K562 (cell line): Measurements from ENCODE around the gene ATXN1L. TPM values are rescaled to one million over a fixed set of nuclear protein-coding genes. Genes with fewer than 3 reads are reported as not detected.

ENCODE experiments used
- ATF4 ChIP-seq: fragments of 450-650 bp; formaldehyde crosslinking; IDR thresholded peaks from 2 replicates; pipeline ENCODE4 v1.4.0; 2022; ENCODE audit warnings: mild to moderate bottlenecking, moderate library complexity
- C11orf30 ChIP-seq: fragments of 450-650 bp; IDR thresholded peaks from 2 replicates; pipeline ENCODE4 v1.6.1; 2016; ENCODE audit warnings: low read depth, mild to moderate bottlenecking
- EP300 ChIP-seq: IDR thresholded peaks from 2 replicates; pipeline ENCODE4 v1.6.1; 2012; ENCODE audit warnings: low read length, improper control_type of control experiment
- HOXB6 ChIP-seq: fragments of 250-450 bp; sonication (Bioruptor Pico); IDR thresholded peaks from 2 replicates; pipeline ENCODE4 v1.5.1; 2022; ENCODE audit warnings: mild to moderate bottlenecking, borderline replicate concordance
- MLLT1 ChIP-seq, 2 experiments: fragments of 450-650 bp; IDR thresholded peaks; 2 replicates each; pipeline ENCODE4 v1.6.1; 2016
- NONO ChIP-seq, 2 experiments: fragments of 200-400 bp in 1 of 2; fragments of 450-650 bp in 1 of 2; formaldehyde crosslinking in 1 of 2; IDR thresholded peaks; 2 replicates each; pipeline ENCODE4 v1.6.1; 2017; ENCODE audit warnings: low read depth in 2 of 2, mild to moderate bottlenecking in 2 of 2, moderate library complexity in 2 of 2, low read length in 1 of 2
- NR0B1 ChIP-seq: fragments of 450-650 bp; IDR thresholded peaks from one replicate; pipeline ENCODE4 v1.6.1; 2018; ENCODE audit warnings: mild to moderate bottlenecking, moderate library complexity; ENCODE audit not compliant: partially characterized antibody
- ZBTB12 ChIP-seq: fragments of 250-450 bp; sonication (Bioruptor Pico); IDR thresholded peaks from 2 replicates; pipeline ENCODE4 v1.4.0; 2020
- ZC3H11A ChIP-seq: IDR thresholded peaks from 2 replicates; pipeline ENCODE4 v1.6.1; 2012; ENCODE audit warnings: low read depth, low read length, improper control_type of control experiment
- ZNF57 ChIP-seq: fragments of 450-650 bp; formaldehyde crosslinking; IDR thresholded peaks from 2 replicates; pipeline ENCODE4 v1.4.0; 2020; ENCODE audit warnings: mild to moderate bottlenecking, moderate library complexity
- ZNF639 ChIP-seq, 2 experiments: fragments of 200-800 bp in 1 of 2; sonication (Bioruptor generic) in 1 of 2; sonication (generic) in 1 of 2; formaldehyde crosslinking in 1 of 2; IDR thresholded peaks in 1 of 2; conservative IDR thresholded peaks in 1 of 2; 2 replicates each; pipeline versions ENCODE4 v1.5.0 to v1.6.1; 2016 to 2020; ENCODE audit warnings: missing compliant biosample characterization in 1 of 2, missing genetic modification characterization in 1 of 2, missing genetic modification reagents in 1 of 2
- polyA plus RNA-seq, 8 experiments: library from polyadenylated mRNA; depleted of rRNA in 4 of 8; stranded (reverse) in 5 of 8; unstranded in 3 of 8; fragments of >200 nt; fragmentation: Nextera tagmentation in 2 of 8; fragmentation: Illumina TruSeq in 1 of 8; extraction: Ambion mirVana in 2 of 8; extraction: Trizol in 1 of 8; gene quantifications; 2 replicates each; pipeline versions ENCODE4 v1.2.1 to v1.2.3, GENCODE V29; 2011 to 2014; ENCODE audit warnings: inconsistent platforms in 1 of 8, missing spikeins in 1 of 8
- total RNA-seq, 7 experiments: library from RNA; depleted of rRNA in 6 of 7; stranded (reverse); fragments of >200 nt in 6 of 7; fragmentation: Illumina TruSeq in 2 of 7; extraction: Trizol in 2 of 7; gene quantifications; 2 replicates each; pipeline versions ENCODE4 v1.2.1 to v1.2.3, GENCODE V29; 2011 to 2021; ENCODE audit warnings: low replicate concordance in 1 of 7
- TF ChIP-seq, protein P1 (sequence below): fragments of 450-650 bp; formaldehyde crosslinking; IDR thresholded peaks from 2 replicates; pipeline ENCODE4 v1.4.0; 2020; ENCODE audit warnings: mild to moderate bottlenecking, moderate library complexity
- TF ChIP-seq, protein P2 (sequence below): fragments of 250-450 bp; sonication (Bioruptor Pico); IDR thresholded peaks from 2 replicates; pipeline ENCODE4 v1.5.0; 2022; ENCODE audit warnings: mild to moderate bottlenecking

The ATXN1L gene
- total and polyA plus RNA-seq, 9 of the 15 experiments (the other 6 are each of a cell fraction or from before 2014, with no cell fraction given), result 1.4 to 11.3 (median 9.3) TPM

DNA sequence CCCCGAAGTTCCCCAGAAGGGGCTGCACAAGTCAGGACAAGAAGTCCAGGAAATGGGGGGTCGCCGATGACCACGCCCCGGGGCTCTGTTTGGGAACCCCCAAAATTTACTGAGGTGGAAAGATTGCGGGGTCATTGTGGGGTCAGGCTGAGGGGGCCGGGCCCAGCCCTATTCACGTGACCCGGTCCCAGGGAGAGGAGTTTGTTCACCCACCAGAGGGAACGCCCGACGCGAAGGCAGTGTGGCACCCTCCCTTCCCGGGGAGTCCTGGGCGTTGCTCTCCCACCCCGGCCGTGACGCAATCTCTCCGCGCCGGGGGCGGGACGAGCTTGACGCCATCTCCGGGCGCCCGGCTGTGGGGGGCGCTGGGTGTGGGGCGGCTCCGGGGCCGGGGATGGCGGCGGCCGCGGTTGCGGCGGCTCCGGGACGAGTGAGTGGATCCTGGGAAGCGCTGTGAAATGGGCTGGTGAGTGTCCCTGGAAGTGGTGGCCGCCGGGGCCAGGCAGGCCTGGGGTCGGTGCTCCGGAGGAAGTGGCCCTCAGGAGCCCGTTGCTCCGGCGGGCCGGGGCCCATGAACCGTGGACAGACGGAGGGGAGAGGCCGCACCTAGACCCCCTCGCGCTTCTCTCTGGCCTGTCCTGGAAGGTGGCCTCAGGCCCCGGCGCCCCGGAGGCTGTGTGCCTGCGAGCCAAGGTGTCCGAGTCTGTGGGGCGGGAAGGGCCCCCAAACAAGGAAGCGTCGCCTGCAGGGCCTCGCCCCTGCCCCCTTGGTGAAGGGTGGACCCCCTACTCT lies at the start of gene ATXN1L (continued):
- TF ChIP-seq, protein P1, sequence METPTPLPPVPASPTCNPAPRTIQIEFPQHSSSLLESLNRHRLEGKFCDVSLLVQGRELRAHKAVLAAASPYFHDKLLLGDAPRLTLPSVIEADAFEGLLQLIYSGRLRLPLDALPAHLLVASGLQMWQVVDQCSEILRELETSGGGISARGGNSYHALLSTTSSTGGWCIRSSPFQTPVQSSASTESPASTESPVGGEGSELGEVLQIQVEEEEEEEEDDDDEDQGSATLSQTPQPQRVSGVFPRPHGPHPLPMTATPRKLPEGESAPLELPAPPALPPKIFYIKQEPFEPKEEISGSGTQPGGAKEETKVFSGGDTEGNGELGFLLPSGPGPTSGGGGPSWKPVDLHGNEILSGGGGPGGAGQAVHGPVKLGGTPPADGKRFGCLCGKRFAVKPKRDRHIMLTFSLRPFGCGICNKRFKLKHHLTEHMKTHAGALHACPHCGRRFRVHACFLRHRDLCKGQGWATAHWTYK, result no peak
- TF ChIP-seq NONO (IDR thresholded peaks at IDR 0.05; ENCODE audit: low read depth in 2 of 2, low read length in 1 of 2) (peak; percentile 27 to 68; a peak in 2 of 4 replicates), ATF4 (no peak), EP300 (no peak; the same call in 1 of the 2 replicates), ZC3H11A (no peak), C11orf30 (peak; percentile 91), MLLT1 (IDR thresholded peaks at IDR 0.05) (no peak), ZBTB12 (peak; percentile 99), ZNF57 (CRISPR knock-in tag) (no peak), HOXB6 (no peak), NR0B1 (no peak), ZNF639 (CRISPR knock-in tag; conservative IDR thresholded peaks at IDR 0.05 in 1 of 2, IDR thresholded peaks at IDR 0.05 in 1 of 2) (no peak)
- TF ChIP-seq, protein P2, sequence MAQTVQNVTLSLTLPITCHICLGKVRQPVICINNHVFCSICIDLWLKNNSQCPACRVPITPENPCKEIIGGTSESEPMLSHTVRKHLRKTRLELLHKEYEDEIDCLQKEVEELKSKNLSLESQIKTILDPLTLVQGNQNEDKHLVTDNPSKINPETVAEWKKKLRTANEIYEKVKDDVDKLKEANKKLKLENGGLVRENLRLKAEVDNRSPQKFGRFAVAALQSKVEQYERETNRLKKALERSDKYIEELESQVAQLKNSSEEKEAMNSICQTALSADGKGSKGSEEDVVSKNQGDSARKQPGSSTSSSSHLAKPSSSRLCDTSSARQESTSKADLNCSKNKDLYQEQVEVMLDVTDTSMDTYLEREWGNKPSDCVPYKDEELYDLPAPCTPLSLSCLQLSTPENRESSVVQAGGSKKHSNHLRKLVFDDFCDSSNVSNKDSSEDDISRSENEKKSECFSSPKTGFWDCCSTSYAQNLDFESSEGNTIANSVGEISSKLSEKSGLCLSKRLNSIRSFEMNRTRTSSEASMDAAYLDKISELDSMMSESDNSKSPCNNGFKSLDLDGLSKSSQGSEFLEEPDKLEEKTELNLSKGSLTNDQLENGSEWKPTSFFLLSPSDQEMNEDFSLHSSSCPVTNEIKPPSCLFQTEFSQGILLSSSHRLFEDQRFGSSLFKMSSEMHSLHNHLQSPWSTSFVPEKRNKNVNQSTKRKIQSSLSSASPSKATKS (CRISPR knock-in tag), result no peak
